NT2/D1 (cell line): ENCODE data around the gene CYP2C19.

ENCODE experiments used
- SUZ12 ChIP-seq: IDR thresholded peaks from 2 replicates; pipeline ENCODE4 v1.6.1; 2011; ENCODE audit not compliant: insufficient read length, insufficient read depth; ENCODE audit errors: extremely low read depth
- ZNF274 ChIP-seq: IDR thresholded peaks from 2 replicates; pipeline ENCODE4 v1.6.1; 2011; ENCODE audit warnings: mild to moderate bottlenecking, low read depth, low read length

GRCh38 chr10:94853065-94853464 lies 90.6 kb downstream of the CYP2C19 start:
- TF ChIP-seq SUZ12, result no peak
- no peak for TF ChIP-seq ZNF274
